ENCODE results near the gene ZNF485. TPM values are rescaled to one million over a fixed set of nuclear protein-coding genes. Genes with fewer than 3 reads are reported as not detected.

ZNF485 gene
- polyA plus RNA-seq, 1 of the 3 experiments (the other 2 are of a cell fraction) = 3.0 TPM

- peaks cover 31% of the 10 kb centered on the region; the same call in 1 of the 2 replicates for H3K9me3 ChIP-seq
- no peak overlapping the region for H2AFZ ChIP-seq (ENCODE audit: low read depth)
- no peaks in the 10 kb centered on the region for H4K20me1 ChIP-seq (ENCODE audit: insufficient read depth)
- POLR2A ChIA-PET = no interaction called here
- H3K9me2 ChIP-seq = no peaks in the 10 kb centered on the region
- DNase-seq = no peak
- no peak overlapping the region for H3K9ac ChIP-seq
- peaks cover 8% of the 10 kb centered on the region; the same call in 1 of the 2 replicates for H3K79me2 ChIP-seq (ENCODE audit: insufficient read depth)
- H3K27me3 ChIP-seq (ENCODE audit: insufficient read depth) = no peaks in the 10 kb centered on the region
- H3K4me2 ChIP-seq = no peak overlapping the region
- TF ChIP-seq USF2 (IDR thresholded peaks at IDR 0.05; ENCODE audit: borderline replicate concordance, low read depth, low read length) (no peak), YY1 (IDR thresholded peaks at IDR 0.05; ENCODE audit: low read depth) (no peak), NRF1 (IDR thresholded peaks at IDR 0.05; ENCODE audit: low read depth, low read length) (no peak), MXI1 (IDR thresholded peaks at IDR 0.05; ENCODE audit: low read depth, low read length) (no peak), TAF1 (IDR thresholded peaks at IDR 0.05; ENCODE audit: borderline replicate concordance, low read depth, low read length) (no peak), EZH2phosphoT487 (IDR thresholded peaks at IDR 0.05; ENCODE audit: borderline replicate concordance, low read depth) (no peak), EP300 (IDR thresholded peaks at IDR 0.05; ENCODE audit: borderline replicate concordance in 1 of 2, low read depth in 1 of 2, low read length in 1 of 2) (no peak), FOSL2 (IDR thresholded peaks at IDR 0.05; ENCODE audit: borderline replicate concordance, low read depth) (no peak), RXRA (IDR thresholded peaks at IDR 0.05; ENCODE audit: borderline replicate concordance, low read depth) (no peak), IRF3 (IDR thresholded peaks at IDR 0.05; ENCODE audit: low read depth, low read length) (no peak), SIN3A (IDR thresholded peaks at IDR 0.05; ENCODE audit: borderline replicate concordance, low read depth, low read length) (no peak), NFIC (IDR thresholded peaks at IDR 0.05; ENCODE audit: borderline replicate concordance) (no peak), MEF2A (IDR thresholded peaks at IDR 0.05; ENCODE audit: borderline replicate concordance, low read depth) (no peak), REST (IDR thresholded peaks at IDR 0.05; ENCODE audit: low read depth, low read length) (no peak), SMC3 (IDR thresholded peaks at IDR 0.05; ENCODE audit: low read depth, low read length) (no peak)
- TF ChIP-seq, protein P1, sequence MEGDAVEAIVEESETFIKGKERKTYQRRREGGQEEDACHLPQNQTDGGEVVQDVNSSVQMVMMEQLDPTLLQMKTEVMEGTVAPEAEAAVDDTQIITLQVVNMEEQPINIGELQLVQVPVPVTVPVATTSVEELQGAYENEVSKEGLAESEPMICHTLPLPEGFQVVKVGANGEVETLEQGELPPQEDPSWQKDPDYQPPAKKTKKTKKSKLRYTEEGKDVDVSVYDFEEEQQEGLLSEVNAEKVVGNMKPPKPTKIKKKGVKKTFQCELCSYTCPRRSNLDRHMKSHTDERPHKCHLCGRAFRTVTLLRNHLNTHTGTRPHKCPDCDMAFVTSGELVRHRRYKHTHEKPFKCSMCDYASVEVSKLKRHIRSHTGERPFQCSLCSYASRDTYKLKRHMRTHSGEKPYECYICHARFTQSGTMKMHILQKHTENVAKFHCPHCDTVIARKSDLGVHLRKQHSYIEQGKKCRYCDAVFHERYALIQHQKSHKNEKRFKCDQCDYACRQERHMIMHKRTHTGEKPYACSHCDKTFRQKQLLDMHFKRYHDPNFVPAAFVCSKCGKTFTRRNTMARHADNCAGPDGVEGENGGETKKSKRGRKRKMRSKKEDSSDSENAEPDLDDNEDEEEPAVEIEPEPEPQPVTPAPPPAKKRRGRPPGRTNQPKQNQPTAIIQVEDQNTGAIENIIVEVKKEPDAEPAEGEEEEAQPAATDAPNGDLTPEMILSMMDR (IDR thresholded peaks at IDR 0.05) = no peak
- WGBS (ENCODE audit: low lambda C conversion rate) = 96% methylated on average over 4 of the region's 4 CpGs
- H3K36me3 ChIP-seq (replicated peaks in 1 of 2; ENCODE audit: control insufficient read depth in 1 of 2, insufficient read depth in 2 of 2, low read length in 1 of 2) = peaks cover 40 to 59% of the 10 kb centered on the region in 2 experiments
- peaks cover 0 to 3% of the 10 kb centered on the region in 2 experiments; a peak in 1 of 4 replicates for H3K4me1 ChIP-seq (ENCODE audit: control insufficient read depth in 1 of 2, insufficient read depth in 2 of 2, low read depth in 1 of 2, low read length in 1 of 2)
- H3F3A ChIP-seq (replicated peaks; ENCODE audit: insufficient read depth) = peaks cover 4% of the 10 kb centered on the region
- CTCF ChIA-PET = interaction anchor here (0.6 to 1.9 kb wide), 2 partner anchors 44 to 183 kb away, joined by 3 to 6 read pairs; no protein-coding TSS in a partner anchor
- H3K27ac ChIP-seq (ENCODE audit: low read depth in 2 of 2, low read length in 1 of 2) = no peak overlapping the region
- no peak overlapping the region; a peak in 1 of 4 replicates for H3K4me3 ChIP-seq (ENCODE audit: low read depth in 2 of 2, low read length in 1 of 2)
Measured at GRCh38 chr10:43645866-43646265, 39.6 kb downstream of the ZNF485 start.
